Measurements from ENCODE around the gene CRYZL1.
"Not testable (repeated sequence)": the region's sequence is repeated elsewhere in the genome, so short reads cannot be mapped to it uniquely, and the experiment has no call there.

CRYZL1 gene

DNA sequence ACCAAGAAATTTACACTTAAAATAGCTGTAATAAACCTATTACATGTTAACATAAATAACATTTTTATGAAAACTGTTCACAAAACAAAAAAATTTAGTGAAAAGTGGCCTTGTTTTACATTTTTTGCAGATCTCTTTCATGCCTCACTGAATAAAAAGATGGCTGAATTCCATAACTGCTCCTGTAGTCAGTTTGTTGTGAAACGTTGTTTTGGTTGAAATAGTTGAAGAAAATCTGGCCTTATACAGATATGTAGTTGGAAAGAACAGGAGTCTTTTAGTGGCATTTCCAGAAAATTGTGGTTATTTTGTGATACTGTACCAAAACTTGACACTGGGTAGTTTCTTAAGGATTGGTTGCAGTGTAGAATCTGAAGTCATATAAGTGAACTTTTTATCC is 18.9 kb upstream of the CRYZL1 start:
- no peak for DNase-seq

DNA sequence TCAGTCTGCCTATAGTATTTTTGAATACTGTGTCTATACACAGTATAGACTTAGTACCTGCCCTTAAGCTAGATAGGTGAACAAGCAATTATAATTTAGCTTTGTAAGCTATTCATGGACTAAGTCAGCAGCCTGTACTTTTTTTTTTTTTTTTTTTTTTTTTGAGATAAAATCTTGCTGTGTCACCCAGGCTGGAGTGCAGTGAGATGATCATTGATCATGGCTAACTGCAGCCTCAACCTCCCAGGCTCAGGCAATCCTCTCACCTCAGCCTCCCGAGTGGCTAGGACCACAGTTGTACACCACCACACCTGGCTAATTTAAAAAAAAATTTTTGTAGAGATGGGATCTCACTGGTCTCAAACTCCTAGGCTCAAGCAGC is 18.0 kb upstream of the CRYZL1 start:
- no peak for DNase-seq

- no peak for DNase-seq
Observed at GRCh38 chr21:33658919-33659567, 17.5 kb upstream of the CRYZL1 start.

GRCh38 chr21:33657124-33657820 is 15.7 kb upstream of the CRYZL1 start:
- no peak for DNase-seq

GRCh38 chr21:33655588-33656221 is 14.2 kb upstream of the CRYZL1 start:
- no peak for DNase-seq

- DNase-seq, result no peak
Observed at GRCh38 chr21:33654412-33654811, 12.9 kb upstream of the CRYZL1 start.

DNA sequence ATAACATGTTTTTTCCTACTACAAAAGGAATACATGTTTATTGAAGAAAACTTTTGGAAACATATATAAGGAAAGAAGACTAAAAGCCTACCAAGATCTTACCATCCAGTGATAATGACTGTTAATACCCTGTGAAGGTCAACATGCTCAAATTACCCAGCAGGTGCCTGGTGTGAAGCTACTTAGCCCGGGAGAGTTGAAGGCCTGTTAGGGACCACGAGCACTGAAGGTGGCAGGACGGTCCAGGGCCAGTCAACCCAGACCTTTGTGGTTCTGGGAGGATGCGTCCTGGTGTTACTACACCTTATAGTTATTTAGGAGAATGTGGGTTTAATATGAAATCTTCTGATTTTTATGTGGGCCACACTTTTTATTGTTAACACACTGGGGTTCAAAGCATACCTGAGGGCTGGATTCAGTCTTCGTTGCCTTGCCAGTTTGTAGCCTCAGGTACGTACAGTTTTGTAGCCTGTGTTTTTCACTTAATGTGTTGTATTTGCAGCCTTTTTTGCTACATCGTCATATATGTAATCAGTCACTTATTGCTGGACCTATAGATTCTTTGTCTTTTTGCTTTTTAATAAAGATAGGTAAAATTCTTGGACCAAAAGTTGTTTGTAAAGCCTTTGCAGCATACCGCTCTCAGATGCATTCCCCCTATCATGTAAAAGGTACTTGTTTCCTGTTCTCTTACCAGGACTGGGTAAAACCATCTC is 10.6 kb upstream of the CRYZL1 start:
- no peak for DNase-seq

- DNase-seq, result no peak
Observed at GRCh38 chr21:33650929-33651509, 9.5 kb upstream of the CRYZL1 start.

DNA sequence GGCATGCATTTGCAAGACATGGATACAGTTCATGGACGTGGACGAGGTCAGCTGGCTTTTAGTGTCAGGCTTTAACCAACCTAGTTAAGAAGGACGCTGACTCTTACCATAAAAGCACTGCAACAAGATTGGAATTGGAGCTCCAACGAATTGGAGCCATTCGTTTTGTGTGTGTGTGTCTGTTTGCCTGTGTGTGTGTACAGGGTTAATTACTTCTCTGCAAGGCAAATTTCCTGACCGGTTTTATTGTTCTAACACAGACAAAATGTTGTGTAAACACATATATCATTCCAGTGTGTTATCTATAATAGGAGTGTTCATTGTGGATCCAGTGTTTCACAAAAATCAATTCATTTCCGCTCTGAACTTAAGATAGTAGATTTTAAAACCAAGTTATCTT is 8.7 kb upstream of the CRYZL1 start:
- DNase-seq, result no peak

DNA sequence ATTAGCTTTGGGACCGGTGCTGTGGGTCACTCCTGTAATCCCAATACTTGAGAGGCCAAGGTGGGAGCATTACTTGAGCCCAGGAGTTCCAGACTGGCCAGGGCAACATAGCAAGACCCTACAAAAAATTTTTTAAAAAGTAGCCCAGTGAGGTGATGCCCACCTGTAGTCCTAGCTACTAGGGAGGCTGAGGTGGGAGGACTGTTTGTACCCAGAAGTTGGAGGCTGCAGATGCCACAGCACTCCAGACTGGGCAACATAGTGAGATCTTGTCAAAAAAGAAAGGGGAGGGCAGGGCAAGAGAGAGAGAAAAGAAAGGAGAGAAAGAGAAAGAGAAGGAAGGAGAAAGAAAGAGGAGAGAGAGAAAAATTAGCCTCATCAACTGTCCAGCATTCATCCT is 7.0 kb upstream of the CRYZL1 start:
- no peak for DNase-seq

- DNase-seq, result no peak
Observed at GRCh38 chr21:33647587-33647986, 6.0 kb upstream of the CRYZL1 start.

DNA sequence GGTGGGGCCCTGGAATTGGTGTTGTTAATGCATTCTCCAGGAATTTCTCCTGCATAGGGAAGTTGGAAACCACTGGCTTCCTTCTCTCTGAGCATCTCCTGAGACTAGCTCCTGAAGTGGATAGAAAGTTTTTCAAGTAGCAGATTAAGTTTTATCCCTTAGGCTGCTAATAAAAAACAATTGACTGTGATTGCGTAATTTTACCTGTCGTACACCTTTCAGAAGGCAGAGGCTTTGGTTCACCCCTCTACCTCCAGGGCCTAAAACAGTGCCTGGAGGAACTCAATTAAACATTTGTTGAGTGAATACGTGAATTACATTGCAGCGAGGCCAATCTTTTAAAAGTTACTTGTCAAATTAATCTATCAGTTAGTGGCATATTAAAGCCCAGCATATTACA is 4.2 kb upstream of the CRYZL1 start:
- DNase-seq, result no peak

- DNase-seq, result no peak
Observed at GRCh38 chr21:33644383-33645074, 3.0 kb upstream of the CRYZL1 start.

- DNase-seq, result no peak
Observed at GRCh38 chr21:33643658-33644311, 2.2 kb upstream of the CRYZL1 start.

GRCh38 chr21:33642896-33643657 is 1.5 kb upstream of the CRYZL1 start:
- DNase-seq, result peak; percentile 13

- DNase-seq, result peak; percentile 100
Observed at GRCh38 chr21:33642027-33642895, 720 bp upstream of the CRYZL1 start, which contains the start of gene ITSN1. TSS of gene ITSN1 (plus strand) at chr21:33642501. CDS start at chr21:33718829, 76,328 bp downstream.

GRCh38 chr21:33640697-33641351 is 717 bp downstream of the CRYZL1 start:
- no peak for DNase-seq

GRCh38 chr21:33634254-33634653 is 7.3 kb downstream of the CRYZL1 start:
- DNase-seq, result no peak

GRCh38 chr21:33626151-33626550 is 15.4 kb downstream of the CRYZL1 start:
- DNase-seq, result not testable (repeated sequence)

DNA sequence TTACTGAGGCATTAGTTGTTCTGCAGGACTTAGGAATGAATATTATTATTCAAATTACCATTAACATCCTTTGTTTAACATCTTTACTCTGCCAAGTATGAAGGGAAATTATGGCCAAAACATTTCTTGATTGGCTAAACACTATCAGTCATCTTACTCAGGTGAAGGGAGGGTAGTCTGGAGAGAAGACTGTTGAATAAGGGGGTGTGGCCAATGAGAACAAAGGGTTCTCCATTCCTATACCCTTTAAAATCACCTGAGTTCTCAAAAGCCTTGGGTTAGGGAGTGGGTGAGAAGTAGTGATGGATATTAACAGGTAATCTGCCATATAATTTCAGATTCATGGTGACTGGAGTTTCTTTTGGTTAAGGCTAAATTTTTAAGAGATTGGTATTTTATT is 19.3 kb downstream of the CRYZL1 start:
- DNase-seq, result no peak

Data from activated naive CD4-positive, alpha-beta T cell treated with anti-CD3 and anti-CD28 coated beads, Interleukin-2, amount 50 U/mL, for 16 hours (primary cell).